Measurements from ENCODE around the gene TEX14.
"Not testable (repeated sequence)": the region's sequence is repeated elsewhere in the genome, so short reads cannot be mapped to it uniquely, and the experiment has no call there.

Gene TEX14

DNA sequence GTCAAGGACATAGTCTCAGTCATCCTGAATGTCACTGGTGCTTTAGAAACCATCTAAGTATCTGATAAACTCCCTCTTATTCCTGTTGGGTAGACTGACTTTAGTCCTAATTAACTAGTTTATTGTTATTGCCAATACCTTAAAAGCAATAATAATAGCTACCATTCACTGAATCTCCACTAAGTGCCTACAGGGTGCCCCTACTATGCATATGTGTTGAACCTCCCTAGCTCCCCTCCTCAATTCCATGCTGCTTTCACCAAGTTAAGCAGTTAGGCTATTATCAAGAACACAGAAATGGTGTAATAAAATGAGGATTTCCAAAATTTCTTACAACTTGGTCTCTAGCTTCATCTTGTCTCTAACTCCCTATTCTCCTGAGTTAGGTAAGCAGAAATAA, 89.9 kb downstream of the TEX14 start:
- no peak for DNase-seq (ENCODE audit: low read depth in 2 of 2)

- no peak for DNase-seq (ENCODE audit: low read depth in 2 of 2)
Observed at GRCh38 chr17:58597371-58597770, 94.5 kb downstream of the TEX14 start.

GRCh38 chr17:58595194-58595792, 96.6 kb downstream of the TEX14 start:
- DNase-seq (ENCODE audit: low read depth in 2 of 2): no peak

- DNase-seq (ENCODE audit: low read depth in 2 of 2): no peak
Observed at GRCh38 chr17:58593123-58593522, 98.7 kb downstream of the TEX14 start.

DNA sequence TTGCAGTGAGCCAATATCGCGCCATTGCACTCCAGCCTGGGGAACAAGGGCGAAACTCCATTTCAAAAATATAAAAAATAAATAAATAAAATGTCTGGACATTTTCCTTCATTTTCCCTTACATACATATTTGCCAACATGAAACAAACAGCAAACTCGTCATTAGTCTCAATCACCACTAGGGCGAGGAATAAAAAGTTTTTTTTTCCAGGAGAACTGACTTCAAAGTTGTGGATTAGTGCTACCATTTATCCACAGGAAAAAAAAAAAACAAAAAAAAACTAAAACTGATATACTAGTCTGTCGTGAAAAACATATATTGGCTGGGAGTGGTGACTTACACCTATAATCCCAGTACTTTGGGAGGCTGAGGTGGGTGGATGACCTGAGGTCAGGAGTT, 100.4 kb downstream of the TEX14 start:
- no peak for DNase-seq (ENCODE audit: low read depth in 2 of 2)

GRCh38 chr17:58590377-58590776, 101.5 kb downstream of the TEX14 start:
- DNase-seq (ENCODE audit: low read depth in 2 of 2): no peak

DNA sequence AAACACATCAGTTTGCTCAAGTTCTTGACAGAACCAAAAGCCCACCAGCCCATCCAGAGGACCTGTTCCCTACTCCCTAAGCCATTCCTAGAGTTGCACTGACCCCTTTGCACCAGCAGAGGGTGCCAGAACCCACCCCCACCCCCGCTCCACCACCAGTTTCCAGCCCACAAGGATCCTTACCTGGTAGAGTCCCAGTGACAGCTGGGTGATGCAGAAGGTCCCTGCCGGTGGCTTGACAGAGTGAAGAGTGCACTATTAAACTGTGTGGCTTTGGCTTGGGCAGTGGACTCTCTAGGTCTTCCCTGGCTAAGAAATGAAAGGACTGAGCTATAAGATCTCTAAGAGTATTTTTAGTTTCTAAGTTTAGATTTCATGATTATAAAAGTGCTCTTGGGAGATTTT, 104.1 kb downstream of the TEX14 start:
- DNase-seq (ENCODE audit: low read depth in 2 of 2): peak; percentile 22 to 29

DNA sequence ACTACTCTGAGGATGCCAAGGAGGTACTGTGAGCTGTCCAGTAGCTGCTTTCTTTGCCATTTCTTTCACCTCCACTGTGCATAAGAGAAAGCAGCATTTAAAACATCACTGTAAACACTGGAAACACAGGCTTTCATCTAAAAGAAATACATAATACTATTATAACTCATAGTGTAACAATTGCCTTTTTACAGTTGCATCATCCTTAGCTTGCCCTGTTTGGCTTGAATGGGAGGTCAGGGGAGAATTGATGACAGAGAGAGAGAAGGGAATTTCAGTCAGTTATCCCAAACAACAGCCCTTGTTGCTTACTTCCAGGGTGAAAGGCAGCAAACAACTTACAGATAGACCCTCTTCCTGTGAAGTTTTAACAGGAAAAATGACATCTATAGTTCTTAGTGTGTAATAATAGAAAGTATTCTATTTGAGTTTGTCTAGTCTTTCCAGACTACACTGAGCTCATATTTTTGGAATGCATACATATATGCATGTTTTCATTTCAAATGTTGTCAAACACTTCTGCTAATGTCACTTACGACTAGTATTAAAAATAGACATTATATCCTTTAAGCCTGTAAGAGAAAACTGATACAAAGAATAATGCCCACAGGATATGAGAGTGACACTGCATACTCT, 105.7 kb downstream of the TEX14 start:
- DNase-seq (ENCODE audit: low read depth in 2 of 2): no peak

DNA sequence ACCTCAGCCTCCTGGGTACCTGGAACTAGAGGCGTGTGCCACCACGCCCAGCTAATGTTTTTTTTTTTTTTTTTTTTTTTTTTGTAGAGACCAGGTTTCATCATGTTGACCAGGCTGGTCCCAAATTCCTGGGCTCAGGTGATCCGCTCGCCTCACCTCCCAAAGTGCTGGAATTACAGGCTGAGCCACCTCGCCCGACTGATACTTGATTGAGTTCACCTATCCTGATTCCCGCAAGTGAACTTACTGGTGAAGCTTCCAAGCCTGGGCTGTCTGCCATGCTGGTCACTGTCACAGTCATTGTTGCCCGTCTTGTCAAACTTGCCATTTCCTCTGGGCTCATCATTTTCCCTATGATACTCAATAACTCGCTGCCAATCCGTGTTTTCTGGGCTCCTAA, 106.3 kb downstream of the TEX14 start:
- DNase-seq (ENCODE audit: low read depth in 2 of 2): no peak

DNA sequence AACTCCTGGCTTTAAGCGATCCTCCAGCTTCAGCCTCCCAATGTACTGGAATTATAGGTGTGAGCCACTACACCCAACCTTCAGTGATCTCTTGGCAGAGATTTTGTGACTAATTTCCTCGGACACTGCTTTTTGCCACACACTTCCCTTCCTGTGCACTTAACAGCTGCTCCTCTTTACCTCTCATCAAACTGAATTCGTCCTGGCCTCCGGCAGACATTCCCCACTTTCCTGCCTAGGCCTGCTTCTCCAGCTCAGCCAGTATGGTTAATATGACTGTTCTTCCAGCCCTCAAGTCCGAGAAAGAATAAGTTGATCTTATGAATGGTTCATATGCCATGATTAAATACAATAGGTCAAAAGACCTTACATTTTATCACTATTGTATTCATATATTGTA, 108.4 kb downstream of the TEX14 start:
- no peak for DNase-seq (ENCODE audit: low read depth in 2 of 2)

GRCh38 chr17:58582718-58583117, 109.1 kb downstream of the TEX14 start:
- DNase-seq (ENCODE audit: low read depth in 2 of 2): not testable (repeated sequence)

- DNase-seq (ENCODE audit: low read depth in 2 of 2): no peak
Observed at GRCh38 chr17:58580671-58581070, 111.2 kb downstream of the TEX14 start.

DNA sequence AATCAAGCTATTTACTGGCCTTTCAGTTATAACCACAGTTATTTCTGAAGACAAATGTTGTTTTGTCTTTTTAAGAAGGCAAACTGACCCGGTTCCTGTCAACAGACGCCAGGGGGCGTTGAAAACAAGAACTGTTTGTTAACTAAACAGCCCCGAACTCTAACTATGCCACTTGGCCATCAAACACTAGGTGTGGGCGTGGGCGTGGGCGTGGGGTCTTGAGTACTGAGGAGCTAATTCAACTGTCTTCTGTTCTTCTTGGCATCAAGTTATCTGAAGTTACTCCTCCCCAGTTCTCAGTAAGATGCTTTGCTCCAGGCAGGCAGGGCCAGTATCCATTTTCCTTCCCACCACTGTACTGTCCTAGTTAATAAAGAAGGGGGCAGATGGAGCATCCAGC, 114.1 kb downstream of the TEX14 start:
- DNase-seq (ENCODE audit: low read depth in 2 of 2): peak; percentile 1 to 12

DNA sequence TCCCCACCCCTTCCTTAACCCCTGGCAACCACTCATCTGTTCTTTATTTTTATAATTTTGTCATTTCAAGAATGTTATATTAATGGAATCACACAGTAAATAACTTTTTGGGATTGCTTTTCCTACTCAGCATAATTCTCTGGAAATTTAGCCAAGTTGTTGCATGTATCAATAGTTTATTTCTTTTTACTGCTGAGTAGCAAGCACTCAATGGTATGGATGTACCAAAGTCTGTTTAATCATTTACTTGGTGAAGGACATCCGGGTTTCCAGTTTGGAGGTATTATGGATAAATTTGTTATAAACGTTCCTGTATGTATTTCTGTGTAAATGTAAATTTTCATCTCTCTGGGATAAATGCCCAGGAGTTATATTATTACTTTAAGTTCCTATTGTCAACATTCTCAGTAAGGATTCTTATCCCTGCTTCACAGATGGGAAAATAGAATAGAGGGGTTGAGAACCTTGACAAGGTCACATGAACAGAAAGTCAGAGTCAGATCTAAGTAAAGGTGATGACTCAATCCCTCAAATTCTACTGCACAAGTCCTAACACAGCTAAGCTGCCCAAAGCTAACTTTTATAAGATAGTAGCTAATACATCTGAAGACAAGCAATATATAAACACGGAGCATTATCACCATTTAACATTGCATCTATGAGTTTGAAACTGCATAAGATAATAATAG, 115.0 kb downstream of the TEX14 start:
- DNase-seq (ENCODE audit: low read depth in 2 of 2): no peak

DNA sequence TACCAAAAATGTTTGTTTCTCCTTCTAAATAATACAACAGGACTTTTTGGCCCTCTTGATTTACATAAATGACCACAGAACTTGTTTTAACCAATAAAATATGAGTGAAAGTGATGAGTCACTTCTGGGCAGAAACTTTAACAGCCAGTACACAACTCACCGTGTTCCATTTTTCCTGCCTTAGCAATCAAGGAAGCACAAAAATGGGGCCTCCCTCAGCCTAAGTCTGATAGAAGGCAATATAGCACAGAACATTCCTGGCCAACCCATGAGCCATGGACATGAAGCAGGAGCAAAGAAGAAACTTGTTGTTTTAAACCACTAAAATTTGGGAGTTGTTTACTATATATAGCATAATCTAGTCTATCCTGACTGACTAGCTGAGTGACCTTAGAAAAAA, 116.3 kb downstream of the TEX14 start:
- no peak for DNase-seq (ENCODE audit: low read depth in 2 of 2)

- no peak for DNase-seq (ENCODE audit: low read depth in 2 of 2)
Observed at GRCh38 chr17:58574025-58574424, 117.8 kb downstream of the TEX14 start.

DNA sequence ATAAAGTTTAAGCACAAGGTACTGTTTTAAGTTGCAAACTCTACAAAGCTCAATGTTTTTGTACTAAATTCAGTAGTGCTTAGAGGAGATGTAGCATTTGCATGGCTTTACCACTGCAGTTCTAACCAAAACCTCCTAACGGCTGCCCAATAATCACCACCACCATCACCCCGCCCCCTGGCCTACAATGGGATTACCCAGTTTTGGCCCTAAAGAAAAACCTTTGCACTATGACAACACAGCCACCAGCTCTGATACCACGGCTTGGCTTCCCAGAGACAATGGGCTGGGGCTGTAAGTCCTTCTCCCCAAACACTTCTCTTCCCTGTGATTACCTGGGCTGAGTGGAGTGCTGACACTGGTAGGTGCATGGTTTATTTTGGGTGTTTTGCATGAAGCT, 119.0 kb downstream of the TEX14 start:
- no peak for DNase-seq (ENCODE audit: low read depth in 2 of 2)

GRCh38 chr17:58570758-58571157, 121.1 kb downstream of the TEX14 start:
- DNase-seq (ENCODE audit: low read depth in 2 of 2): no peak

GRCh38 chr17:58569196-58569595, 122.6 kb downstream of the TEX14 start:
- no peak for DNase-seq (ENCODE audit: low read depth in 2 of 2)

GRCh38 chr17:58568044-58568799, 123.6 kb downstream of the TEX14 start:
- no peak for DNase-seq (ENCODE audit: low read depth in 2 of 2)

- no peak for DNase-seq (ENCODE audit: low read depth in 2 of 2)
Observed at GRCh38 chr17:58565389-58566311, 126.2 kb downstream of the TEX14 start.

DNA sequence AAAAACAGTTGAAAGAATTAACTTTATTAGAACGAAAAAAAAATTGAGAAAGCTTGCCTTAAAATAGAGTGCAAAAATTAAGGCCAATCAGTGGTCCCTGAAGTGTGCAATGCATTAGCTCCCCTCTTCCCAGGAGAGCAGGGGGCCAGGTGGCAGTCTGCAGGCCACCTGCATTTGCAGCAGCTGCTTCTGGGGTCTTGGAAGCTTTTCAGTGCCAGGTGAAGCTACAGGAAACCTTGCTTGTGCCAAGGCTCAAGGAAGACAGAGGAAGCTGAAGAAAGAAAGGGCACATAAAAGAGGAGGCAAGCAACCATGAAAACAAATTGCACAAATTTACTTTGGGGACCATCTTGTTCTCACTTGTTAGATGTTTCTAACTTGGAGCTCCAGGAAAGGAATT, 126.9 kb downstream of the TEX14 start:
- no peak for DNase-seq (ENCODE audit: low read depth in 2 of 2)

Data from stimulated activated CD8-positive, alpha-beta memory T cell treated with anti-CD3 and anti-CD28 coated beads, Interleukin-7, amount 100 ng/mL, for 1 hour (primary cell).